GM18499 (cell line): Measurements from ENCODE around the gene KNL1.
"Not testable (repeated sequence)": the region's sequence is repeated elsewhere in the genome, so short reads cannot be mapped to it uniquely, and the experiment has no call there.

Experiments used
- ATAC-seq: cut with Tn5 transposase; IDR thresholded peaks from one replicate; pipeline ENCODE4 v1.9.1; 2021; ENCODE audit warnings: moderate number of reproducible peaks; ENCODE audit not compliant: insufficient read depth, unreplicated experiment

Gene KNL1

GRCh38 chr15:40660686-40661085 is 66.6 kb downstream of the KNL1 start:
- no peak for ATAC-seq

GRCh38 chr15:40664909-40665308 is 70.9 kb downstream of the KNL1 start:
- no peak for ATAC-seq

GRCh38 chr15:40676290-40676689 is 82.2 kb downstream of the KNL1 start:
- not testable (repeated sequence) for ATAC-seq

- not testable (repeated sequence) for ATAC-seq
Measured at GRCh38 chr15:40676906-40677305, 82.9 kb downstream of the KNL1 start.

GRCh38 chr15:40680151-40680550 is 86.1 kb downstream of the KNL1 start:
- no peak for ATAC-seq

GRCh38 chr15:40680959-40681358 is 86.9 kb downstream of the KNL1 start:
- ATAC-seq = not testable (repeated sequence)

- ATAC-seq = no peak
Measured at GRCh38 chr15:40684381-40684780, 90.3 kb downstream of the KNL1 start.

GRCh38 chr15:40685376-40685775 is 91.3 kb downstream of the KNL1 start:
- ATAC-seq = no peak

GRCh38 chr15:40688932-40689799 is 95.1 kb downstream of the KNL1 start:
- ATAC-seq = no peak

- ATAC-seq = no peak
Measured at GRCh38 chr15:40691737-40692136, 97.7 kb downstream of the KNL1 start.

GRCh38 chr15:40693904-40694687 is 100.0 kb downstream of the KNL1 start:
- no peak for ATAC-seq

GRCh38 chr15:40694688-40695468 is 100.8 kb downstream of the KNL1 start, which contains the start of gene RAD51:
RAD51 (plus strand) TSS chr15:40695174; CDS start chr15:40698759, 3,585 bp downstream.
- ATAC-seq = peak; percentile 47

GRCh38 chr15:40695469-40695890 is 101.4 kb downstream of the KNL1 start:
- no peak for ATAC-seq

GRCh38 chr15:40696228-40696627 is 102.2 kb downstream of the KNL1 start:
- no peak for ATAC-seq

GRCh38 chr15:40697916-40698315 is 103.9 kb downstream of the KNL1 start:
- ATAC-seq = no peak

GRCh38 chr15:40702077-40702476 is 108.0 kb downstream of the KNL1 start:
- ATAC-seq = no peak

- ATAC-seq = no peak
Measured at GRCh38 chr15:40706121-40706520, 112.1 kb downstream of the KNL1 start.
